GM19239 (cell line): ENCODE measurements around the gene BNIP2.
"Not testable (repeated sequence)": the region's sequence is repeated elsewhere in the genome, so short reads cannot be mapped to it uniquely, and the experiment has no call there.

ENCODE experiments used
- DNase-seq: peaks from one replicate; pipeline ENCODE4 v3.0.0; 2011; ENCODE audit warnings: low spot score; ENCODE audit not compliant: insufficient read length
- FAIRE-seq: peaks from 2 replicates; lab custom pipeline; 2011; peaks lifted over from hg19 to GRCh38; lab: Jason Lieb, UNC

BNIP2 gene

GRCh38 chr15:59688782-59689625 is at the start of gene BNIP2:
Gene BNIP2 (minus strand): TSS chr15:59689320. CDS start chr15:59682457, 6,863 bp downstream.
- peak; percentile 97 for FAIRE-seq
- DNase-seq: peak; percentile 71

GRCh38 chr15:59738676-59739075 is 49.6 kb upstream of the BNIP2 start:
- DNase-seq (no peak), FAIRE-seq (no peak)

- FAIRE-seq: no peak
- no peak for DNase-seq
Observed at GRCh38 chr15:59736181-59736580, 47.1 kb upstream of the BNIP2 start.

GRCh38 chr15:59725151-59725486 is 36.0 kb upstream of the BNIP2 start:
- DNase-seq (no peak), FAIRE-seq (no peak)

GRCh38 chr15:59723687-59724346 is 34.7 kb upstream of the BNIP2 start:
- no peak for FAIRE-seq
- no peak for DNase-seq

- DNase-seq (no peak), FAIRE-seq (no peak)
Observed at GRCh38 chr15:59722476-59722875, 33.4 kb upstream of the BNIP2 start.

- FAIRE-seq (no peak), DNase-seq (no peak)
Observed at GRCh38 chr15:59722037-59722436, 32.9 kb upstream of the BNIP2 start.

- FAIRE-seq (no peak), DNase-seq (no peak)
Observed at GRCh38 chr15:59721411-59721810, 32.3 kb upstream of the BNIP2 start.

- no peak for FAIRE-seq
Observed at GRCh38 chr15:59713177-59713576, 24.1 kb upstream of the BNIP2 start.

GRCh38 chr15:59711451-59712243 is 22.5 kb upstream of the BNIP2 start:
- no peak for DNase-seq

More at GRCh38 chr15:59713177-59713576, 24.1 kb upstream of the BNIP2 start:
- DNase-seq: no peak

GRCh38 chr15:59707619-59708018 is 18.5 kb upstream of the BNIP2 start:
- FAIRE-seq (no peak), DNase-seq (no peak)

More at GRCh38 chr15:59711451-59712243, 22.5 kb upstream of the BNIP2 start:
- FAIRE-seq: no peak

GRCh38 chr15:59703979-59704796 is 15.1 kb upstream of the BNIP2 start:
- DNase-seq (no peak), FAIRE-seq (no peak)

- DNase-seq: no peak
- no peak for FAIRE-seq
Observed at GRCh38 chr15:59702351-59702750, 13.2 kb upstream of the BNIP2 start.

- DNase-seq (no peak), FAIRE-seq (no peak)
Observed at GRCh38 chr15:59701880-59702279, 12.8 kb upstream of the BNIP2 start.

- FAIRE-seq (no peak), DNase-seq (no peak)
Observed at GRCh38 chr15:59699810-59700431, 10.8 kb upstream of the BNIP2 start.

GRCh38 chr15:59698065-59698464 is 8.9 kb upstream of the BNIP2 start:
- DNase-seq, FAIRE-seq: not testable (repeated sequence)

GRCh38 chr15:59696332-59696731 is 7.2 kb upstream of the BNIP2 start:
- FAIRE-seq (no peak), DNase-seq (no peak)

GRCh38 chr15:59694779-59695178 is 5.7 kb upstream of the BNIP2 start:
- FAIRE-seq: no peak

GRCh38 chr15:59691194-59691805 is 2.2 kb upstream of the BNIP2 start:
- DNase-seq (no peak), FAIRE-seq (no peak)

More at GRCh38 chr15:59694779-59695178, 5.7 kb upstream of the BNIP2 start:
- no peak for DNase-seq
